H1 (cell line): ENCODE data around the gene HEPHL1. TPM values are rescaled to one million over a fixed set of nuclear protein-coding genes. Genes with fewer than 3 reads are reported as not detected.

ENCODE experiments used
- BCL11A ChIP-seq, 2 experiments: IDR thresholded peaks; one replicate each; pipeline ENCODE4 v1.6.1; 2011; ENCODE audit warnings: low read depth in 2 of 2, low read length in 2 of 2, mild to moderate bottlenecking in 2 of 2
- CHD7 ChIP-seq: fragments of 300-600 bp; sonication (generic); IDR thresholded peaks from 2 replicates; pipeline ENCODE4 v1.7.1; 2012; ENCODE audit warnings: low read length, moderate library complexity, mild to moderate bottlenecking, inconsistent platforms; ENCODE audit not compliant: insufficient replicate concordance
- NANOG ChIP-seq: IDR thresholded peaks from 2 replicates; pipeline ENCODE4 v1.6.1; 2011; ENCODE audit warnings: low read length, low read depth, mild to moderate bottlenecking, inconsistent platforms; ENCODE audit not compliant: insufficient read depth, poor library complexity, severe bottlenecking
- SIX5 ChIP-seq: IDR thresholded peaks from 2 replicates; pipeline ENCODE4 v1.6.1; 2011; ENCODE audit warnings: mild to moderate bottlenecking, low read depth, low read length
- SUZ12 ChIP-seq: fragments of 200-600 bp; sonication (generic); IDR thresholded peaks from 2 replicates; pipeline ENCODE4 v1.6.1; 2012; ENCODE audit warnings: mild to moderate bottlenecking, inconsistent platforms, low read length, moderate library complexity, mixed read lengths
- TAF7 ChIP-seq: optimal IDR thresholded peaks from 2 replicates; pipeline ENCODE3; 2011; ENCODE audit warnings: low read depth, mild to moderate bottlenecking, inconsistent platforms, low read length, moderate library complexity, borderline replicate concordance
- polyA plus RNA-seq, 7 experiments: library from polyadenylated mRNA; depleted of rRNA in 3 of 7; stranded (reverse) in 5 of 7; unstranded in 2 of 7; fragments of >200 nt in 5 of 7; fragments of 200-250 nt in 2 of 7; gene quantifications; 1 replicate in 5 of 7; 2 replicates in 1 of 7; 4 replicates in 1 of 7; pipeline versions ENCODE4 v1.2.1 to v1.2.3, GENCODE V29; 2011 to 2013; ENCODE audit warnings: missing spikeins in 2 of 7, mixed read lengths in 2 of 7
- total RNA-seq: library from RNA; stranded (reverse); fragmentation: NEBNext Ultra II Directional; extraction: Animal tissue kit (Norgen Biotek cat#: 25700); gene quantifications from 2 replicates; pipeline ENCODE4 v1.2.1, GENCODE V29; 2021

HEPHL1 gene
- total and polyA plus RNA-seq, 2 of the 8 experiments (the other 6 are each of a cell fraction or from before 2014, with no cell fraction given), result 0.09 to 0.11 TPM

- TF ChIP-seq CHD7 (no peak), SUZ12 (no peak), SIX5 (no peak), NANOG (no peak), TAF7 (no peak), BCL11A (IDR thresholded peaks at IDR 0.05; ENCODE audit: low read depth in 2 of 2, low read length in 2 of 2) (no peak)
These were observed 69.9 kb downstream of the HEPHL1 start (continued) for GRCh38 chr11:94091091-94091490.
